Measurements from ENCODE around the gene STARD10.

GRCh38 chr11:72722050-72722748 lies 71.6 kb downstream of the STARD10 start:
- TF ChIP-seq REST (IDR thresholded peaks at IDR 0.05; ENCODE audit: insufficient read depth in 1 of 2, low read depth in 2 of 2, low read length in 2 of 2) (no peak), FOXP2 (optimal IDR thresholded peaks at IDR 0.05; ENCODE audit: borderline replicate concordance, extremely low read depth, extremely low read length, insufficient read depth) (peak; percentile 45), SIN3A (IDR thresholded peaks at IDR 0.05; ENCODE audit: borderline replicate concordance, insufficient read depth, low read length) (0 out of 2 replicates have a peak, but pooled peaks have one; percentile 60)

All from PFSK-1 (cell line).